HG02884 (cell line): ENCODE results near the gene TP53.
"Not testable (repeated sequence)": the region's sequence is repeated elsewhere in the genome, so short reads cannot be mapped to it uniquely, and the experiment has no call there.

ENCODE experiments used
- ATAC-seq: cut with Tn5 transposase; IDR thresholded peaks from one replicate; pipeline ENCODE4 v1.9.1; 2021; ENCODE audit warnings: mild to moderate bottlenecking, moderate library complexity; ENCODE audit not compliant: unreplicated experiment

Gene TP53

DNA sequence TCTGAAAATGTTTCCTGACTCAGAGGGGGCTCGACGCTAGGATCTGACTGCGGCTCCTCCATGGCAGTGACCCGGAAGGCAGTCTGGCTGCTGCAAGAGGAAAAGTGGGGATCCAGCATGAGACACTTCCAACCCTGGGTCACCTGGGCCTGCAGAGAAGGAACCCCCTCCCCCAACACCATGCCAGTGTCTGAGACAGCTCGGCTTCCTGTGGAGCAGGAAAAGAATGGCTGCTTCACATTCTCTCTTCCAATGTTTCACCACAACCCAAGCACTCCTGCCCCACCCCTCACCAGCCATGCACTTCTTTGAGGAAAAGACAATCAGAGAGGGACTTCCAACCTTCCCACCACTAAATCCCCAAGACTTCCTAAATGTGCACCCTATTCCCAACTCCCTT lies 10.8 kb downstream of the TP53 start:
- no peak for ATAC-seq

DNA sequence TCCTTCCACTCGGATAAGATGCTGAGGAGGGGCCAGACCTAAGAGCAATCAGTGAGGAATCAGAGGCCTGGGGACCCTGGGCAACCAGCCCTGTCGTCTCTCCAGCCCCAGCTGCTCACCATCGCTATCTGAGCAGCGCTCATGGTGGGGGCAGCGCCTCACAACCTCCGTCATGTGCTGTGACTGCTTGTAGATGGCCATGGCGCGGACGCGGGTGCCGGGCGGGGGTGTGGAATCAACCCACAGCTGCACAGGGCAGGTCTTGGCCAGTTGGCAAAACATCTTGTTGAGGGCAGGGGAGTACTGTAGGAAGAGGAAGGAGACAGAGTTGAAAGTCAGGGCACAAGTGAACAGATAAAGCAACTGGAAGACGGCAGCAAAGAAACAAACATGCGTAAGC lies 12.4 kb downstream of the TP53 start:
- ATAC-seq = no peak

- ATAC-seq = no peak
Observed at GRCh38 chr17:7673239-7673638, 14.1 kb downstream of the TP53 start.

GRCh38 chr17:7668482-7668881 lies 18.8 kb downstream of the TP53 start:
- ATAC-seq = no peak

- ATAC-seq = no peak
Observed at GRCh38 chr17:7667656-7668406, 19.5 kb downstream of the TP53 start.

DNA sequence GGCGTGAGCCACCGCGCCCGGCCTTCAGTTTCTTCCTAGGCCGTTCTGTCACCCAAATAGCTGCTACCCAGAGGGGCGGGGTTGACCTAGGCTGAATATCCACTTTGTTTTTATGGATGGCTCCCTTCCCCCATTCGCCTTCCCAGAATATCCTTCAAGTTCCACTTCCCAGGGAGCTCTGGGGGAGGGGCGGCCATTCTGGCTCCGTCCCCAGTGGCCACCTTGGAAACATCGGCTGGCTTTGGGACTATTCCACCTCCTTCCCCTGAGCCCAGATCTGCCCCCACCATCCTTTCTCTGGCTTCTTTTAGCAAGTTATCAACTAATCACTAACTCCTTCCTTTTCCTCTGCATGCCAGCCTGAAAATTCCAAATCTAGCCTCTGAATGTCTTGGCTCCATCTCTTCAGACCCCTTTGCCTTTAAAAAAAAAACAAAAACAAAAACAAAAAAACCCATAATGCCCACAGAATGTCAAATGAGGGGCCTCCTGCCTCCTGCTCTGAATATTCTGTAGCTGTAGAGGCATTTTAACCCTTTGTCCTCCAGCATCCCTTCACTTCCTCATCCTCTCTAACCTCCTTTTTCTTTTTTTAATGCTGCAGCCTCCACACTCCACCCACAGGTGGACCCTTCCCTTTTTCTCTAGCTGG lies 30.2 kb downstream of the TP53 start:
- ATAC-seq = no peak

DNA sequence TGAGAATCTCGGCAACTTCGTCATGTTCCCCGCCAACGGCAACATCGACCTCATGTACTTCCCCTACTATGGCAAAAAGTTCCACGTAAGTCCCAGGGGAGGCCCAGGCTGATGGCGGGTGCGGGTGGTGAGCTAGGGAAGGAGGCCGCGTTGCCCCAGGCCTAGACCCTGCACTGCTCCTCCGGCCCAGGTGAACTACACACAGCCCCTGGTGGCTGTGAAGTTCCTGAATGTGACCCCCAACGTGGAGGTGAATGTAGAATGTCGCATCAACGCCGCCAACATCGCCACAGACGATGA lies 31.8 kb downstream of the TP53 start:
- no peak for ATAC-seq

- no peak for ATAC-seq
Observed at GRCh38 chr17:7654832-7655540, 32.3 kb downstream of the TP53 start.

- no peak for ATAC-seq
Observed at GRCh38 chr17:7652388-7653356, 34.6 kb downstream of the TP53 start.

DNA sequence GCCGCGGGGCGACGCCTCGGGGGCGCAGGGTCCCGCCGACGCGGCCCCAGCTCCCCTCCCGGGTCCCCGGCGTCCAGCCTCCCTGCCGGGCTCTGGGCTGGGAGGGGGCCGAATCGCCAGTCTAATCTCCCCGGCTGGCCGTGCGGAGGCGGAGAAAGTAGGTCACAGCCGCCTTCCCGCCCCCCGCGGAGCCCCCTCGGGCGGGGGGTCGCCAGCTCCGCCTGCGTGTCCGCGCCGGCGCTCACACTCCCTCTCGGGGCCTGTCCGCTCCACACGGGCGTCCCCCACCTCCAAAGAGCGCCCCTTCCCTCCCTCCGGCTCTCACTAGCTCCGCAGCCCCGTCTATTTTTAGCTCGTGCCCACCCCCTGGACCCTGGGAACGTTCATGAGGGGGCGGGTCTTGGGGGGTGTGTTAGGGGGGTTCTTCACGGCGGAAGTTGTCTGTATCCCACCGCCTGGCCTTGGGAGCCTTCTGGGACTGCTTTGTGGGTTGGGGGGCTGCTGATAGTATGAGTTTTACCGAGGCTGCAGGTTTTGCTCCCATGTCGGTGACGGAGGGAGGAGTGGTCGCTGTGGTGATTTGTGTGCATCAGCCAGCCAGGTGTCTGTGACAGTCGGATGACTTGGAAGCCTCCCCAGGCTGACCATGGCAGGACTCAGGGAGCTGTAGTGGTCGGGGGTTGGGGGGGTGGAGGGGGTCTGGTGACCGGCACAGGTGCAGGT lies 35.5 kb downstream of the TP53 start:
- no peak for ATAC-seq

GRCh38 chr17:7651097-7651664 lies 36.1 kb downstream of the TP53 start:
- ATAC-seq = no peak

DNA sequence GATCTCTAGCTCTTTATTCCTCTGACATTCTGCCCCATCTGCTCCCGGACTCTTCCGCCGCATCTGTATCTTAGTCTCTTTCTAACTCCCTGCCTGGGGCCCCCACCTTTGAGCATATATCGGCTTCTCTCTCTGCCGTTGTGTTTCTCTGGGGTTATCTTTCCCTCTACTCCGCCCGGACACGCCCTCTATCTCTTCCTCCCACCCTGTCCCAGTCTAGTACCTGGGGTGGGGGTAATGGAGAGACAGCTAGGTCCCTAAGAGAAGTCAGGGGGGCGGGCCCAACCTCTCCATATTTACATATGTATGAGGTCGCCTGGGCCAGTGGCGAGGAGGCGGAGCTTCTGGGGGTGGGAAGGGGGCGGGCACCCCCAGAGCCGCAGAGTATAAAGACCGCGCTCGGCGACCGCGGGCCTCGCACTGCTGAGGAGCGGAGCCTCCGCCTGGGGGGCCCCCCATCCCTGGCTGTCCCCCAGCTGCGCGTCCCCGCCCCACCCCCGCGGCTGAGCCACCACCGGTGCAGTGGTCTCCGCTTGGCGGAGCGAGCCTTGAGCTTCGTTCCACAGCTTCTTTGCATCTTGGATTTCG lies 36.7 kb downstream of the TP53 start, which contains the start of gene ATP1B2:
Gene ATP1B2, plus strand, starts transcription at position 418 of the 588 bp plus-strand sequence. CDS start 593 bp downstream, outside the sequence.
- no peak for ATAC-seq

GRCh38 chr17:7647018-7647417 lies 40.3 kb downstream of the TP53 start:
- no peak for ATAC-seq

GRCh38 chr17:7646457-7646856 lies 40.8 kb downstream of the TP53 start:
- ATAC-seq = no peak

DNA sequence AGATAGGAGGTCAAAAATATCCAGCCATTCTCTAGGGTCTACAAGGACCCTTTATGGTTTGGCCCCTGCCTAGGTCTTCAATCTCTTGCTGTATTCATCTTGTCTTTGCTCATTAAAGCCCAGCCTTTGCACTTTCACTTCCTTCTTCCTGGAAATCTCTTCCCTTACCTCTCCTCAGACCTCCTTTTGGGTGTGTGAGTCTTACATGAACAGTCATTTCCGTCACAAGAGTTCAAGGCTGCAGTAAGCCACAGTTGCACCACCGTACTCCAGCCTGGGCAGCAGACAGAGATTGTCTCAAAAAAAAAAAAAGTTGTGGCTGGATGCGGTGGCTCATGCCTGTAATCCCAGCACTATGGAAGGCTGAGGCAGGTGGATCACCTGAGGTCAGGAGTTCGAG lies 42.5 kb downstream of the TP53 start:
- ATAC-seq = no peak

DNA sequence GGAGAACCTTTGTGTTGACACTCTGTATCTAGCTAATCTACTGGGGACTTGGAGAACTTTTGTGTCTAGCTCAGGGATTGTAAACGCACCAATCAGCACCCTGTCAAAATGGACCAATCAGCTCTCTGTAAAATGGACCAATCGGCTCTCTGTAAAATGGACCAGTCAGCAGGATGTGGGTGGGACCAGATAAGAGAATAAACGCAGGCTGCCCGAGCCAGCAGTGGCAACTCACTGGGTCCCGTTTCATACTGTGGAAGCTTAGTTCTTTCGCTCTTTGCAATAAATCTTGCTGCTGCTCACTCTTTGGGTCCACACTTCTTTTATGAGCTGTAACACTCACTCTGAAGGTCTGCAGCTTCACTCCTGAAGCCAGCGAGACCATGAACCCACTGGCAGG lies 45.7 kb downstream of the TP53 start:
- ATAC-seq = not testable (repeated sequence)

- ATAC-seq = no peak
Observed at GRCh38 chr17:7640783-7641182, 46.5 kb downstream of the TP53 start.

GRCh38 chr17:7636163-7636562 lies 51.1 kb downstream of the TP53 start:
- no peak for ATAC-seq

DNA sequence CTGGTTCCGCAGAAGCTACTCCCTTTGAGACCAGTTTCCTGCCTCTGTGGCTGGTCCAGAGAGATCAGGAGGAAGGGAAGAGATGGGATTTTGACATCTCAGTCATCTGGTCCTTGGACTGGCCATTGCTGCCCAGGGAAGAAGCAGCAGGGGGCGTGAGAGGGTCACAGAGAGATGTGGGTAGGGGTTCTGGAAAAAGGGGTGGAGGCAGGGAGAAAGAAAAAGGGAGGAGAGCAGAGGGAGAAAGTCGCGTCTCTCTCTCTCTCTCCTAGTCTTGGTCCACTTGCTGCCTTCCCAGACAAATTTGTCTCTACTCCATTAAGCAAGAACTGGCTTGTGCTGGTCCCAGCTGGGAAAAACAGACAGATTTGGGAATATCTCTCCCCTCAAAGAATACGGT lies 52.9 kb downstream of the TP53 start:
- no peak for ATAC-seq

- ATAC-seq = no peak
Observed at GRCh38 chr17:7633093-7633492, 54.2 kb downstream of the TP53 start.
